SK-N-SH treated with all-trans-retinoic acid at 6 μM for 48 hours (cell line): ENCODE results near the gene HEXIM1.

Experiments
- ATAC-seq: fragments of 200-7000 bp; cut with Tn5 transposase; 3 replicates; pipeline ENCODE4 v1.9.1; 2020; ENCODE audit warnings: mild to moderate bottlenecking, moderate library complexity
- ARNTL ChIP-seq: fragments of 450-650 bp; formaldehyde crosslinking; IDR thresholded peaks from 2 replicates; pipeline ENCODE4 v1.5.0; 2020; ENCODE audit warnings: low read depth, mild to moderate bottlenecking, moderate library complexity, borderline replicate concordance
- ESRRG ChIP-seq: fragments of 250-450 bp; sonication (Bioruptor Pico); IDR thresholded peaks from 2 replicates; pipeline ENCODE4 v1.6.1; 2021; ENCODE audit warnings: mild to moderate bottlenecking
- ISL1 ChIP-seq: fragments of 250-450 bp; sonication (Bioruptor Pico); IDR thresholded peaks from 2 replicates; pipeline ENCODE4 v2.1.2; 2022; ENCODE audit warnings: mild to moderate bottlenecking, moderate library complexity
- OSR1 ChIP-seq: fragments of 250-450 bp; sonication (Bioruptor Pico); IDR thresholded peaks from 2 replicates; pipeline ENCODE4 v1.8.0; 2022; ENCODE audit warnings: moderate library complexity, mild to moderate bottlenecking, inconsistent platforms
- PPARA ChIP-seq: fragments of 250-450 bp; sonication (Bioruptor Pico); IDR thresholded peaks from 2 replicates; pipeline ENCODE4 v1.5.0; 2020; ENCODE audit warnings: mild to moderate bottlenecking, borderline replicate concordance
- RARB ChIP-seq: fragments of 250-450 bp; sonication (Bioruptor Pico); IDR thresholded peaks from 2 replicates; pipeline ENCODE4 v1.8.0; 2021; ENCODE audit warnings: mild to moderate bottlenecking, moderate library complexity
- SNAI2 ChIP-seq: fragments of 250-450 bp; sonication (Bioruptor Pico); IDR thresholded peaks from 2 replicates; pipeline ENCODE4 v1.5.0; 2020; ENCODE audit warnings: mild to moderate bottlenecking, moderate library complexity
- TCF4 ChIP-seq: fragments of 250-450 bp; sonication (Bioruptor Pico); IDR thresholded peaks from 2 replicates; pipeline ENCODE4 v1.8.0; 2021; ENCODE audit warnings: mild to moderate bottlenecking, moderate library complexity, borderline replicate concordance
- TOX ChIP-seq: fragments of 250-450 bp; sonication (Bioruptor Pico); IDR thresholded peaks from 2 replicates; pipeline ENCODE4 v1.8.0; 2021; ENCODE audit warnings: mild to moderate bottlenecking, moderate library complexity, borderline replicate concordance
- ZC3H10 ChIP-seq: fragments of 250-450 bp; sonication (Bioruptor Pico); IDR thresholded peaks from 2 replicates; pipeline ENCODE4 v1.5.1; 2021; ENCODE audit warnings: mild to moderate bottlenecking, moderate library complexity
- ZFP30 ChIP-seq: fragments of 450-650 bp; formaldehyde crosslinking; IDR thresholded peaks from 2 replicates; pipeline ENCODE4 v1.5.0; 2022; ENCODE audit warnings: mild to moderate bottlenecking, moderate library complexity
- ZNF565 ChIP-seq: fragments of 450-650 bp; formaldehyde crosslinking; conservative IDR thresholded peaks from 2 replicates; pipeline ENCODE4 v1.5.0; 2020; ENCODE audit warnings: low read depth, mild to moderate bottlenecking, moderate library complexity
- ZNF70 ChIP-seq: fragments of 450-650 bp; formaldehyde crosslinking; IDR thresholded peaks from 2 replicates; pipeline ENCODE4 v1.5.0; 2020; ENCODE audit warnings: mild to moderate bottlenecking, moderate library complexity
- ZNF8 ChIP-seq: fragments of 450-650 bp; formaldehyde crosslinking; IDR thresholded peaks from 2 replicates; pipeline ENCODE4 v1.5.0; 2020; ENCODE audit warnings: mild to moderate bottlenecking, moderate library complexity
- TF ChIP-seq, protein P1 (sequence below): fragments of 250-450 bp; sonication (Bioruptor Pico); IDR thresholded peaks from 2 replicates; pipeline ENCODE4 v1.5.1; 2020; ENCODE audit warnings: low read depth, mild to moderate bottlenecking, moderate library complexity
- TF ChIP-seq, protein P2 (sequence below): fragments of 250-450 bp; sonication (Bioruptor Pico); IDR thresholded peaks from 2 replicates; pipeline ENCODE4 v1.5.0; 2020; ENCODE audit warnings: mild to moderate bottlenecking, moderate library complexity
- TF ChIP-seq, protein P3 (sequence below): fragments of 250-450 bp; sonication (Bioruptor Pico); IDR thresholded peaks from 2 replicates; pipeline ENCODE4 v1.5.1; 2021; ENCODE audit warnings: mild to moderate bottlenecking, moderate library complexity
- TF ChIP-seq, protein P4 (sequence below): fragments of 250-450 bp; sonication (Bioruptor Pico); IDR thresholded peaks from 2 replicates; pipeline ENCODE4 v1.8.0; 2020; ENCODE audit warnings: mild to moderate bottlenecking, moderate library complexity, borderline replicate concordance

HEXIM1 gene

DNA sequence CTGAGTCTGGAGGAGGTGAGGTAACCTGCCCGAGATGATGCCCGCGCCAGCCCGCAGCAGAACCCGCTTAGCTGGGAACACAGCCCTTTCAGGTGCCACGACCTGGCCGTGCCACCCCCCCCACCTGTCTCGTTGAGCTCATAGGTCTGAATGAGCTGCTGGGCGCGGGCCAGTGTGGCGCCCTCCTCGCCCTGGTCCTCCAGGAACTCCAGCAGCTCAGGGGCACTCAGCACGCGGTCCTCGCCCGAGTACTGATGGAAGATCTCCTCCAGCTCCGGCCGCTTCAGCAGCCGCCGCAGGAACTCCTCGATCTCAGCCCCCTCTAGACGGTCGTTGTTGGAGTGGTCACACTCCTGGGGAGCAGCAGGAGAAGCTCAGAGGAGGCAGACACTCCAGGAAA, 29.6 kb upstream of the HEXIM1 start:
- TF ChIP-seq SNAI2 (CRISPR knock-in tag) (no peak), ARNTL (CRISPR knock-in tag) (no peak), ZC3H10 (CRISPR knock-in tag) (no peak), TOX (no peak), ZNF8 (CRISPR knock-in tag) (no peak), ISL1 (CRISPR knock-in tag) (no peak), RARB (CRISPR knock-in tag) (no peak), ZNF565 (CRISPR knock-in tag) (no peak)
- TF ChIP-seq, protein P1, sequence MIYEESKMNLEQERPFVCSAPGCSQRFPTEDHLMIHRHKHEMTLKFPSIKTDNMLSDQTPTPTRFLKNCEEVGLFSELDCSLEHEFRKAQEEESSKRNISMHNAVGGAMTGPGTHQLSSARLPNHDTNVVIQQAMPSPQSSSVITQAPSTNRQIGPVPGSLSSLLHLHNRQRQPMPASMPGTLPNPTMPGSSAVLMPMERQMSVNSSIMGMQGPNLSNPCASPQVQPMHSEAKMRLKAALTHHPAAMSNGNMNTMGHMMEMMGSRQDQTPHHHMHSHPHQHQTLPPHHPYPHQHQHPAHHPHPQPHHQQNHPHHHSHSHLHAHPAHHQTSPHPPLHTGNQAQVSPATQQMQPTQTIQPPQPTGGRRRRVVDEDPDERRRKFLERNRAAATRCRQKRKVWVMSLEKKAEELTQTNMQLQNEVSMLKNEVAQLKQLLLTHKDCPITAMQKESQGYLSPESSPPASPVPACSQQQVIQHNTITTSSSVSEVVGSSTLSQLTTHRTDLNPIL (CRISPR knock-in tag), result no peak
- TF ChIP-seq, protein P2, sequence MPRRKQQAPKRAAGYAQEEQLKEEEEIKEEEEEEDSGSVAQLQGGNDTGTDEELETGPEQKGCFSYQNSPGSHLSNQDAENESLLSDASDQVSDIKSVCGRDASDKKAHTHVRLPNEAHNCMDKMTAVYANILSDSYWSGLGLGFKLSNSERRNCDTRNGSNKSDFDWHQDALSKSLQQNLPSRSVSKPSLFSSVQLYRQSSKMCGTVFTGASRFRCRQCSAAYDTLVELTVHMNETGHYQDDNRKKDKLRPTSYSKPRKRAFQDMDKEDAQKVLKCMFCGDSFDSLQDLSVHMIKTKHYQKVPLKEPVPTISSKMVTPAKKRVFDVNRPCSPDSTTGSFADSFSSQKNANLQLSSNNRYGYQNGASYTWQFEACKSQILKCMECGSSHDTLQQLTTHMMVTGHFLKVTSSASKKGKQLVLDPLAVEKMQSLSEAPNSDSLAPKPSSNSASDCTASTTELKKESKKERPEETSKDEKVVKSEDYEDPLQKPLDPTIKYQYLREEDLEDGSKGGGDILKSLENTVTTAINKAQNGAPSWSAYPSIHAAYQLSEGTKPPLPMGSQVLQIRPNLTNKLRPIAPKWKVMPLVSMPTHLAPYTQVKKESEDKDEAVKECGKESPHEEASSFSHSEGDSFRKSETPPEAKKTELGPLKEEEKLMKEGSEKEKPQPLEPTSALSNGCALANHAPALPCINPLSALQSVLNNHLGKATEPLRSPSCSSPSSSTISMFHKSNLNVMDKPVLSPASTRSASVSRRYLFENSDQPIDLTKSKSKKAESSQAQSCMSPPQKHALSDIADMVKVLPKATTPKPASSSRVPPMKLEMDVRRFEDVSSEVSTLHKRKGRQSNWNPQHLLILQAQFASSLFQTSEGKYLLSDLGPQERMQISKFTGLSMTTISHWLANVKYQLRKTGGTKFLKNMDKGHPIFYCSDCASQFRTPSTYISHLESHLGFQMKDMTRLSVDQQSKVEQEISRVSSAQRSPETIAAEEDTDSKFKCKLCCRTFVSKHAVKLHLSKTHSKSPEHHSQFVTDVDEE, result no peak
- TF ChIP-seq, protein P3, sequence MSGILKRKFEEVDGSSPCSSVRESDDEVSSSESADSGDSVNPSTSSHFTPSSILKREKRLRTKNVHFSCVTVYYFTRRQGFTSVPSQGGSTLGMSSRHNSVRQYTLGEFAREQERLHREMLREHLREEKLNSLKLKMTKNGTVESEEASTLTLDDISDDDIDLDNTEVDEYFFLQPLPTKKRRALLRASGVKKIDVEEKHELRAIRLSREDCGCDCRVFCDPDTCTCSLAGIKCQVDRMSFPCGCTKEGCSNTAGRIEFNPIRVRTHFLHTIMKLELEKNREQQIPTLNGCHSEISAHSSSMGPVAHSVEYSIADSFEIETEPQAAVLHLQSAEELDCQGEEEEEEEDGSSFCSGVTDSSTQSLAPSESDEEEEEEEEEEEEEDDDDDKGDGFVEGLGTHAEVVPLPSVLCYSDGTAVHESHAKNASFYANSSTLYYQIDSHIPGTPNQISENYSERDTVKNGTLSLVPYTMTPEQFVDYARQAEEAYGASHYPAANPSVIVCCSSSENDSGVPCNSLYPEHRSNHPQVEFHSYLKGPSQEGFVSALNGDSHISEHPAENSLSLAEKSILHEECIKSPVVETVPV (CRISPR knock-in tag), result no peak
- no peak for ATAC-seq

DNA sequence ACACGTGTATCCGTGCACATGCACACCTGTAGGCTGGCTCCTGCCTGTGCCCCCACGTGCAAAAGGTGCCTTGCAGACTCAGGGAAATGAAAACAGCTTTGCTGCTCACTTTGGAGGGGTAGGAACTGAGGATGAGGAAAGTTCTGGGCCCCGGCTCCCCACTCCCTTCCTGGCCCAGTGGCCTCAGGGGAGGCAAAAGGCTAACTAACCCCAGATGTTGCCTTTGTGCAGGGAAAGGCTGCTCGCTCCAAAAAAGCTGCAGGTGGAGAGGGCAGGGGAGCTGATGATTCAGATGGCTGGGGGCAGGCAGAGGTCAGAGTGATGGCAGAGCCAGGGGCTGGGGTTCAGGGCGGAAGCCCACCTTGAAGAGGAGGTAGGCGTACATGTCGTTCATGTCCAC, 28.3 kb upstream of the HEXIM1 start:
- no peak for ATAC-seq
- TF ChIP-seq TCF4 (CRISPR knock-in tag) (no peak), ISL1 (CRISPR knock-in tag) (no peak), RARB (CRISPR knock-in tag) (no peak), ZNF565 (CRISPR knock-in tag) (no peak), ZNF8 (CRISPR knock-in tag) (no peak), ARNTL (CRISPR knock-in tag) (no peak), ZFP30 (no peak), PPARA (CRISPR knock-in tag) (no peak), ZNF70 (CRISPR knock-in tag) (no peak), OSR1 (CRISPR knock-in tag) (no peak), ESRRG (CRISPR knock-in tag) (no peak)
- TF ChIP-seq, protein P4, sequence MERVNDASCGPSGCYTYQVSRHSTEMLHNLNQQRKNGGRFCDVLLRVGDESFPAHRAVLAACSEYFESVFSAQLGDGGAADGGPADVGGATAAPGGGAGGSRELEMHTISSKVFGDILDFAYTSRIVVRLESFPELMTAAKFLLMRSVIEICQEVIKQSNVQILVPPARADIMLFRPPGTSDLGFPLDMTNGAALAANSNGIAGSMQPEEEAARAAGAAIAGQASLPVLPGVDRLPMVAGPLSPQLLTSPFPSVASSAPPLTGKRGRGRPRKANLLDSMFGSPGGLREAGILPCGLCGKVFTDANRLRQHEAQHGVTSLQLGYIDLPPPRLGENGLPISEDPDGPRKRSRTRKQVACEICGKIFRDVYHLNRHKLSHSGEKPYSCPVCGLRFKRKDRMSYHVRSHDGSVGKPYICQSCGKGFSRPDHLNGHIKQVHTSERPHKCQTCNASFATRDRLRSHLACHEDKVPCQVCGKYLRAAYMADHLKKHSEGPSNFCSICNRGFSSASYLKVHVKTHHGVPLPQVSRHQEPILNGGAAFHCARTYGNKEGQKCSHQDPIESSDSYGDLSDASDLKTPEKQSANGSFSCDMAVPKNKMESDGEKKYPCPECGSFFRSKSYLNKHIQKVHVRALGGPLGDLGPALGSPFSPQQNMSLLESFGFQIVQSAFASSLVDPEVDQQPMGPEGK (CRISPR knock-in tag), result no peak
- TF ChIP-seq, protein P2, result no peak
- TF ChIP-seq, protein P1 (CRISPR knock-in tag), result no peak
- TF ChIP-seq, protein P3 (CRISPR knock-in tag), result no peak
